Neural cell (in vitro differentiated cells): ENCODE results near the gene AFF1. TPM values are rescaled to one million over a fixed set of nuclear protein-coding genes. Genes with fewer than 3 reads are reported as not detected.

Source experiments
- H2AFZ ChIP-seq: fragments of 200-600, 300-800 bp; sonication (generic), shearing (Covaris generic); 2 replicates; pipeline ENCODE4 v1.6.0; 2014; ENCODE audit warnings: low read depth, mild to moderate bottlenecking, antibody characterized with exemption, low read length, moderate library complexity
- H3F3A ChIP-seq: fragments of 200-600 bp; shearing (Covaris generic); 2 replicates; pipeline ENCODE4 v1.6.1; 2016; ENCODE audit warnings: mild to moderate bottlenecking, moderate library complexity, mixed read lengths, antibody characterized with exemption, low read length; ENCODE audit not compliant: insufficient read depth, poor library complexity, severe bottlenecking
- H3K27ac ChIP-seq: fragments of 200-600, 300-800 bp; sonication (generic), shearing (Covaris generic); 2 replicates; pipeline ENCODE4 v1.5.1; 2014; ENCODE audit warnings: mild to moderate bottlenecking, low read length, moderate library complexity
- H3K27me3 ChIP-seq: fragments of 300-800, 200-600 bp; sonication (generic), shearing (Covaris generic); 2 replicates; pipeline ENCODE4 v1.6.0; 2014; ENCODE audit warnings: mild to moderate bottlenecking, low read depth, low read length, moderate library complexity; ENCODE audit not compliant: insufficient read depth
- H3K36me3 ChIP-seq: fragments of 300-800, 200-600 bp; sonication (generic), shearing (Covaris generic); 2 replicates; pipeline ENCODE4 v1.5.1; 2014; ENCODE audit warnings: mild to moderate bottlenecking, antibody characterized with exemption, low read length, moderate library complexity; ENCODE audit not compliant: insufficient read depth
- H3K4me2 ChIP-seq: fragments of 300-800, 200-600 bp; sonication (generic), shearing (Covaris generic); 2 replicates; pipeline ENCODE4 v1.6.0; 2014; ENCODE audit warnings: mild to moderate bottlenecking, low read length
- H3K4me3 ChIP-seq: fragments of 300-800, 200-600 bp; sonication (generic), shearing (Covaris generic); 2 replicates; pipeline ENCODE4 v1.5.1; 2014; ENCODE audit warnings: mild to moderate bottlenecking, low read length, moderate library complexity
- H3K79me2 ChIP-seq: fragments of 200-600 bp; shearing (Covaris generic); replicated peaks from 2 replicates; pipeline ENCODE4 v1.6.0; 2014; ENCODE audit warnings: mild to moderate bottlenecking, low read length, moderate library complexity; ENCODE audit not compliant: insufficient read depth
- H3K9ac ChIP-seq: fragments of 300-800, 200-600 bp; sonication (generic), shearing (Covaris generic); 2 replicates; pipeline ENCODE4 v1.6.1; 2016; ENCODE audit warnings: mild to moderate bottlenecking, low read length, mixed read lengths
- H3K9me2 ChIP-seq: fragments of 200-600 bp; shearing (Covaris generic); 2 replicates; pipeline ENCODE4 v1.6.1; 2016; ENCODE audit warnings: mild to moderate bottlenecking, low read length, mixed read lengths; ENCODE audit not compliant: insufficient read depth
- H3K9me3 ChIP-seq: fragments of 200-600, 300-800 bp; sonication (generic), shearing (Covaris generic); 2 replicates; pipeline ENCODE4 v1.6.1; 2016; ENCODE audit warnings: mild to moderate bottlenecking, mixed run types, low read length, moderate library complexity, mixed read lengths
- H4K20me1 ChIP-seq: fragments of 200-600 bp; shearing (Covaris generic); 2 replicates; pipeline ENCODE4 v1.6.1; 2016; ENCODE audit warnings: mild to moderate bottlenecking, mixed run types; ENCODE audit not compliant: insufficient read depth
- EP300 ChIP-seq: fragments of 450-650 bp; conservative IDR thresholded peaks from 2 replicates; pipeline ENCODE4 v1.6.1; 2014; ENCODE audit warnings: antibody characterized with exemption, mild to moderate bottlenecking, moderate library complexity; ENCODE audit not compliant: poor library complexity, severe bottlenecking
- EZH2 ChIP-seq: fragments of 200-600, 300-800 bp; shearing (Covaris generic), sonication (generic); IDR thresholded peaks from 2 replicates; pipeline ENCODE4 v1.6.1; 2014; ENCODE audit warnings: antibody characterized with exemption, low read length, borderline replicate concordance, mild to moderate bottlenecking; ENCODE audit not compliant: insufficient read depth, poor library complexity, severe bottlenecking
- MXI1 ChIP-seq: fragments of 450-650 bp; conservative IDR thresholded peaks from 2 replicates; pipeline ENCODE4 v1.6.1; 2014; ENCODE audit warnings: antibody characterized with exemption, mild to moderate bottlenecking; ENCODE audit not compliant: poor library complexity, severe bottlenecking
- POLR2AphosphoS5 ChIP-seq: IDR thresholded peaks from 2 replicates; pipeline ENCODE4 v1.6.1; 2012
- RAD21 ChIP-seq: fragments of 450-650 bp; conservative IDR thresholded peaks from 2 replicates; pipeline ENCODE4 v1.6.1; 2014; ENCODE audit warnings: antibody characterized with exemption, mild to moderate bottlenecking, moderate library complexity
- REST ChIP-seq: IDR thresholded peaks from 2 replicates; pipeline ENCODE4 v1.6.1; 2012; ENCODE audit warnings: borderline replicate concordance
- SMC3 ChIP-seq: fragments of 450-650 bp; conservative IDR thresholded peaks from 2 replicates; pipeline ENCODE4 v1.6.1; 2014; ENCODE audit warnings: antibody characterized with exemption, mild to moderate bottlenecking, moderate library complexity; ENCODE audit not compliant: poor library complexity
- TAF1 ChIP-seq: IDR thresholded peaks from 2 replicates; pipeline ENCODE4 v1.6.1; 2012; ENCODE audit warnings: low read depth
- polyA plus RNA-seq: library from polyadenylated mRNA; depleted of rRNA; stranded (reverse); fragments of >200 nt; gene quantifications from 2 replicates; pipeline ENCODE4 v1.2.3, GENCODE V29; 2014
- TF ChIP-seq, protein P1 (sequence below): fragments of 450-650 bp; IDR thresholded peaks from 2 replicates; pipeline ENCODE4 v1.5.1; 2014; ENCODE audit warnings: antibody characterized with exemption, mild to moderate bottlenecking, moderate library complexity; ENCODE audit not compliant: poor library complexity, severe bottlenecking

Gene AFF1
- polyA plus RNA-seq, 1 donor from 2014 or later = 0.63 TPM

GRCh38 chr4:87108142-87108546, 173.3 kb downstream of the AFF1 start:
- Histone ChIP-seq H3K4me3 (no peak overlapping the region), H3K27ac (no peak overlapping the region), H3K9me3 (no peaks in the 10 kb centered on the region), H3K4me2 (no peak overlapping the region), H3K27me3 (no peaks in the 10 kb centered on the region), H3K79me2 (no peaks in the 10 kb centered on the region), H4K20me1 (no peaks in the 10 kb centered on the region), H3F3A (no peaks in the 10 kb centered on the region), H2AFZ (no peak overlapping the region), H3K9ac (no peak overlapping the region), H3K36me3 (no peaks in the 10 kb centered on the region), H3K9me2 (no peaks in the 10 kb centered on the region)
- TF ChIP-seq RAD21 (no peak), POLR2AphosphoS5 (no peak), EP300 (no peak), SMC3 (no peak), TAF1 (no peak), EZH2 (no peak), REST (no peak), MXI1 (no peak)
- TF ChIP-seq, protein P1, sequence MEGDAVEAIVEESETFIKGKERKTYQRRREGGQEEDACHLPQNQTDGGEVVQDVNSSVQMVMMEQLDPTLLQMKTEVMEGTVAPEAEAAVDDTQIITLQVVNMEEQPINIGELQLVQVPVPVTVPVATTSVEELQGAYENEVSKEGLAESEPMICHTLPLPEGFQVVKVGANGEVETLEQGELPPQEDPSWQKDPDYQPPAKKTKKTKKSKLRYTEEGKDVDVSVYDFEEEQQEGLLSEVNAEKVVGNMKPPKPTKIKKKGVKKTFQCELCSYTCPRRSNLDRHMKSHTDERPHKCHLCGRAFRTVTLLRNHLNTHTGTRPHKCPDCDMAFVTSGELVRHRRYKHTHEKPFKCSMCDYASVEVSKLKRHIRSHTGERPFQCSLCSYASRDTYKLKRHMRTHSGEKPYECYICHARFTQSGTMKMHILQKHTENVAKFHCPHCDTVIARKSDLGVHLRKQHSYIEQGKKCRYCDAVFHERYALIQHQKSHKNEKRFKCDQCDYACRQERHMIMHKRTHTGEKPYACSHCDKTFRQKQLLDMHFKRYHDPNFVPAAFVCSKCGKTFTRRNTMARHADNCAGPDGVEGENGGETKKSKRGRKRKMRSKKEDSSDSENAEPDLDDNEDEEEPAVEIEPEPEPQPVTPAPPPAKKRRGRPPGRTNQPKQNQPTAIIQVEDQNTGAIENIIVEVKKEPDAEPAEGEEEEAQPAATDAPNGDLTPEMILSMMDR = no peak

GRCh38 chr4:87109121-87109520, 174.3 kb downstream of the AFF1 start:
- no peaks in the 10 kb centered on the region for H4K20me1 ChIP-seq
- H3K9ac ChIP-seq = no peak overlapping the region
- TF ChIP-seq EZH2 (no peak), SMC3 (no peak), EP300 (no peak), REST (no peak), TAF1 (no peak), MXI1 (no peak), RAD21 (no peak), POLR2AphosphoS5 (no peak)
- TF ChIP-seq, protein P1 = no peak
- no peak overlapping the region for H3K4me2 ChIP-seq
- no peak overlapping the region for H3K4me3 ChIP-seq
- no peaks in the 10 kb centered on the region for H3K27me3 ChIP-seq
- no peaks in the 10 kb centered on the region for H3K79me2 ChIP-seq
- H3K36me3 ChIP-seq = no peaks in the 10 kb centered on the region
- no peaks in the 10 kb centered on the region for H3F3A ChIP-seq
- no peak overlapping the region for H2AFZ ChIP-seq
- H3K9me3 ChIP-seq = no peaks in the 10 kb centered on the region
- no peak overlapping the region for H3K27ac ChIP-seq
- H3K9me2 ChIP-seq = no peaks in the 10 kb centered on the region
